ENCODE results near the gene COX7A2L. TPM values are rescaled to one million over a fixed set of nuclear protein-coding genes. Genes with fewer than 3 reads are reported as not detected.
"Not testable (repeated sequence)": the region's sequence is repeated elsewhere in the genome, so short reads cannot be mapped to it uniquely, and the experiment has no call there.

COX7A2L gene, protein sequence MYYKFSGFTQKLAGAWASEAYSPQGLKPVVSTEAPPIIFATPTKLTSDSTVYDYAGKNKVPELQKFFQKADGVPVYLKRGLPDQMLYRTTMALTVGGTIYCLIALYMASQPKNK
- total RNA-seq (2014; rRNA removed; shearing (Covaris generic); ENCODE audit: low replicate concordance) = 202 and 216 TPM in 2 replicates

DNA sequence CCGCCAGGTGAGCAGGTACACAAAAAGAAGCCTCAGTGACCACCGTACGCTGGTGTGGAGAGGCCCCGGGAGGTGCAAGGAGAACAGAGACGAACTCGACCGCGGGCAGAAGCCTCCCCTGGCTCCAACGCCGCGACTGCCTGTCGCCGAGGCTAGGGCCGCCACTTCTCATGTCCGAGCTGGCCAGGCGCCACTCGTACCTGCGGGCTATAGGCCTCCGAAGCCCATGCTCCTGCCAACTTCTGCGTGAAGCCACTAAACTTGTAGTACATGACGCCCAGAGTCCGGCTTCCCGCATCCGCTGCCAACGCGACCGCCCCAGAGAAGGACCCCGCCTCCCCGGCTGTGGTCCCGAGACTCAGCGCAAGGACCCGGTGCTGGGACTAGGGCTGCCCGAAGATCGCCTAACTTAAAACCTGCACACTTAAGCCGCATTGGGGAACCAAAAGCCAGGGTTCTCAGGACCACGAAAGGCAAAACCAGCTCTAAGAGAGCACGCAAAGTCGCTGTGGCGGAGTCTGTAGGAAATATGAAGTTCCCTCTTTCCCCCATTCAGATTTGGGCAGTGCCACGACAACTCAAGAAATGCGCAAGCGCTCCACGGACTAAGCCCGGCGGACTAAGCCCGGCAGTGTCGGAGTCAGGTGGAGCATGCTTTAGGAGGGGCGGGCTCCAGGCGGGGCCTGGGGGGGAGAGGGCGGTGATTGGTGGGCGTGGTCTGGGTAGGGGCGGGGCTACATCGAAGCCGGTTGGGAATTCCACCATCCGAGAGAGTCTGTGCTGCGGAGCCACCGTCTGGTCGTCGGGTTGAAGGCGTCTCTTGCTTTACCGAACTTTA is at the start of gene COX7A2L:
TSS of gene COX7A2L (minus strand) at position 328 of the 838 bp plus-strand sequence. CDS start at position 272, 56 bp downstream.
- DNase-seq (ENCODE audit: low read depth) = peak; percentile 96
- in situ Hi-C loops (cut with HindIII; ENCODE audit: low pct_unique_long_range_greater_than_20kb, low sequenced_read_pairs) = no loop called here

DNA sequence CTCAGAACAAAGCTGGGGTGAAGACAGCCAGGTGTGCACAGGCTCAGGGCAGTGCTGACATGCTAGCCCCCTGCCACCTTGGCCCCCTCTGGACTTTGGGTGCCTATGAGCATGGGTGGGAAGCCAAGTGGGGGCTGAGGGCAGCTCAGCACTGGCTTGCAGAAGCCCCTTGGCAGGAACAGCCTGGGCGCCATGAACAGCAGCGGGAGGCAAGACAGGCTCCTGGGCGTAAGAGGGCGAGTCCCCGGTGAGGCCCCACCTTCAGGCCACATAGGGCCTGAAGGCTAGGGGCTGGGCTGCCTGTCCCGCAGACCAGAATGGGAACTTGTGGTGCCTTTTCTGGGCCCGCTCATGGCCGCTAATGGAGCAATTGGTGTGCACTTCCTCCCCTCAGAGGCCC is 47.0 kb upstream of the COX7A2L start:
- no peak for DNase-seq (ENCODE audit: low read depth)
- in situ Hi-C loops (cut with HindIII; ENCODE audit: low pct_unique_long_range_greater_than_20kb, low sequenced_read_pairs) = no loop called here

DNA sequence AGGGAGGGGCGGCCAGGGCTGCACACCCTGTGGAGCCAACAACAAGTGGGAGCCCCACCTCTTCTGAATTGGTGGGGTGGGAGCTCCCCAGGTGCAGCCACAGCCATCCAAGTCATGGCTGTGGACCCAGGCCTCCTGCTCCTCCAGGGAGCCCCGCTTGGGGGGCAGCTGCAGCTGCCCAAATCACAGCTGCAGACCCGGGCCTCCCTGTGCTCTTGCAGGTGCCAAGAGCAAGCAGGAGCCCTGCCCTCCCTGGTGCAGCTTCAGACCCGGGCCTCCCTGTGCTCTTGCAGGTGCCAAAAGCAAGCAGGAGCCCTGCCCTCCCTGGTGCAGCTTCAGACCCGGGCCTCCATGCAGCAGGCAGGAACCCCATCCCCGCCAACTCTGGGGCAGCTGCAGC is 46.5 kb upstream of the COX7A2L start:
- DNase-seq (ENCODE audit: low read depth) = no peak
- in situ Hi-C loops (cut with HindIII; ENCODE audit: low pct_unique_long_range_greater_than_20kb, low sequenced_read_pairs) = no loop called here

DNA sequence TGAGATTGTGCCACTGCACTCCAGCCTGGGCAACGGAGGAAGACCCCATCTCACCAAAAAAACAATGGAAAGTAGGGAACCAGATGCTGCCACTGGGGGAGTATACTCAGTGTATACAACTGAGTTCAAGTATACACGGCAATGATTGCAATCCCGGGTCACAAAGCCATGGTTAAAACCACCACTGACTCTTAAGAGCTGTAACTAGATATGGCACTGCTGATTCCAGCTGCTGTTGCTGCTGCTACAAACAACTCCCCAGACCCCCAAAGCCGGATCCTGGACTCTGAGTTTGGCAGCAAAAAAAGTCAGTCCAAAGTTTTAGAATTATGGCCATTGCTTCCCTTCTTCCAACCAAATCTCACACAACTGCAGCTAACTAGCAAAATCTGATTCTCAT is 43.7 kb upstream of the COX7A2L start:
- in situ Hi-C loops (cut with HindIII; ENCODE audit: low pct_unique_long_range_greater_than_20kb, low sequenced_read_pairs) = no loop called here
- DNase-seq (ENCODE audit: low read depth) = no peak

DNA sequence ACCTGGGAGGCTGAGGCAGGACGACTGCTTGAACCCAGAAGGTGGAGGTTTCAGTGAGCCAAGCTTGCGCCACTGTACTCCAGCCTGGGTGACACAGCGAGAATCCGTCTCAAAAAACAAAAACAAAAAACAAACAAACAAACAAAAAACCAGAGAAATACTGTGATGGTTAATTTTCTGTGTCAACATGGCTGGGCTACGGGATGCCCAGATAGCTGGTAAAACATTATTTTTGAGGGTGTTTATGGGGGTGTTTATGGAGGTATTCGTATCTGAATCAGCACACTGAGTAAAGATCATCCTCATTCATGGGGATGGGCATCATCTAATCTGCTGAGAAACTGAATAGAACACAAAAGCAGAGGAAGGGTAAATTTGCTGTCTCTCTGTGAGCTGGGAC is 40.8 kb upstream of the COX7A2L start:
- no peak for DNase-seq (ENCODE audit: low read depth)
- in situ Hi-C loops (cut with HindIII; ENCODE audit: low pct_unique_long_range_greater_than_20kb, low sequenced_read_pairs) = no loop called here

DNA sequence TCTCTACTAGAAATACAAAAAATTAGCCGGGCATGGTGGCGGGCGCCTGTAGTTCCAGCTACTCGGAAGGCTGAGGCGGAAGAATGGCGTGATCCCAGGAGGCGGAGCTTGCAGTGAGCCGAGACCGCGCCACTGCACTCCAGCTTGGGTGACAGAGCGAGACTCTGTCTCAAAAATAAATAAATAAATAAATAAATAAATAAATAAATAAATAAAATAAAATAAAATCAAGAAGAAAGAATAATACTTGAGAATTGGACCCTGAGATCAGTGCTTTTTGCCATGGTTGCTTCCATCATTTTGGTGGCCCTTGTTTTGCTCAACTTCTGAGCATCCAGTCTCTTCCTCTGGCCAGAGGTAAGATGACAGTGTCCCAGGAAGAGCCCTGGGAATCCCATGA is 37.0 kb upstream of the COX7A2L start:
- in situ Hi-C loops (cut with HindIII; ENCODE audit: low pct_unique_long_range_greater_than_20kb, low sequenced_read_pairs); DNase-seq (ENCODE audit: low read depth): not testable (repeated sequence)

DNA sequence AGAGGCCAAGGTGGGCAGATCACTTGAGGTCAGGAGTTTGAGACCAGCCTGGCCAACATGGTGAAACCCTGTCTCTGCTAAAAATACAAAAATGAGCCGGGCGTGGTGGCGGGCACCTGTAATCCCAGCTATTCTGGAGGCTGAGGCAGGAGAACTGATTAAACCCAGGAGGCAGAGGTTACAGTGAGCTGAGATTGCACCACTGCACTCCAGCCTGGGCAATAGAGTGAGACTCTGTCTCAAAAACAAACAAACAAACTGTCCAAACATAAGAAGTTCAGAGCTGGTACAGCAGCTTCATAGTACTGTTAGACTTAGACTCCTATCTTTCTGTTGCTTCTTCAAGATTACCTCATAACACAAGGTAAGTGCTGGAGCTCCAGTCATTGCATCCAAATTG is 32.3 kb upstream of the COX7A2L start:
- DNase-seq (ENCODE audit: low read depth); in situ Hi-C loops (cut with HindIII; ENCODE audit: low pct_unique_long_range_greater_than_20kb, low sequenced_read_pairs): not testable (repeated sequence)

DNA sequence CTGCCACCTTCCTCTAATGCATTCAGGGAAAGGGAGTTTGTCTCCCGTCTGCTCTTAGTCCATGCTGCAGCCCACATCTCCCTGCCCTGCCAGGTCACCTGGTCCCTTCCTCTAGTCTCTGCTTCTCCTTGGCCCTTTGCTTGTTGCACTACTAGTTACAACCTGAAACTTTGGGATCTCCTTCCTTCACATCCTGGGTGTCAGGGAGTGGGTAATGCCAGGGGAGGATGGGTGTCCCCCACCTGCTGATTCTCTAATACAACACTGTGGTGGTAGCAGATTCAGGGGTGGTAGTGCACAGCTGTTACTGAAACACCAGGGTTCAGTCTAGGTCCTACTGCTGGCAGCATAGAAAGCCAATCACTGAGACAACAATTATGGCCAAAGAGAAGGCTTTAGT is 31.2 kb upstream of the COX7A2L start:
- no peak for DNase-seq (ENCODE audit: low read depth)
- in situ Hi-C loops (cut with HindIII; ENCODE audit: low pct_unique_long_range_greater_than_20kb, low sequenced_read_pairs) = no loop called here

DNA sequence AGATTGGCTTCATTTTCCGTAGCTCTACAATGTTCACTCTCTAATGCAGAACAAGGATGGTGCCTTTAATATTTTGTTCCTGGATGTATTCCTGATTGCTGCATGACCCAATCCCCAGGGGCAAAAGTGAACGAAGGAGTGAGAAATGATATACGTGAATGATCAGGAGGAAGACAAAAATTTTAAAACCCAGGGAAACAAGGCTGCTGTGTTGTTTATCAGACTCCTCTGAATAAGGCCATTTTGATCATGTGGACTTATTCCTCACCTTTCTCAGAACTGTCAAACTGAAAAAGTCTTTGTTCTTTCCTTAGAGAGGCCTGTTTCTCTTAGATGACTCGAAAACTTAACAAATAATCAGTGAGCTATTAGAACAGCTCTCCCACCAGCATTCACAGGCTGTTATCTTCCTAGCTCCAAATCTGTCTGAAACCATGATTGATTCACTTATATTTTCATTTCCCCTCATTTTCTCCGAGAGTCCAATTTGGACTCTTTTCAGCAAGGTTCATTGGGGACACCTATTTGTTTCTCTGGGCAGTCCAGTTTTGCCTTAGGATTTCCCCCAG is 29.5 kb upstream of the COX7A2L start:
- DNase-seq (ENCODE audit: low read depth) = no peak
- in situ Hi-C loops (cut with HindIII; ENCODE audit: low pct_unique_long_range_greater_than_20kb, low sequenced_read_pairs) = no loop called here

DNA sequence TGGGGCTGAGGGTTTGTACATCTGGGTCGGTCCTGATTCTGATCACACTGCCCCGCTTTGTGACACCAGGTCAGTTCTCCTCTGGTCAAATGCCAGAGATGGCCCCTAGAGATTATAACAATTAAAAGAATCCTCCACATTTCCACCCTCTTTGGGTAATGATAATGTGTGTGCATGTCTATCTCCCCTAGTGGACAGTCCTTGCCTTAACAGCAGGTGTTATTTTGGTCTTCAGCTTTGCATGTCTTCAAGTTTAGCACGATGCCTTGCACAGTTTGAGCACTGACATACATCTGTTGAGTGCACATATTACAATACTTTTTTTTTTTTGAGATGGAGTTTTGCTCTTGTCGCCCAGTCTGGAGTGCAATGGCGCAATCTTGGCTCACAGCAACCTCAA is 25.7 kb upstream of the COX7A2L start:
- no peak for DNase-seq (ENCODE audit: low read depth)
- in situ Hi-C loops (cut with HindIII; ENCODE audit: low pct_unique_long_range_greater_than_20kb, low sequenced_read_pairs) = no loop called here

DNA sequence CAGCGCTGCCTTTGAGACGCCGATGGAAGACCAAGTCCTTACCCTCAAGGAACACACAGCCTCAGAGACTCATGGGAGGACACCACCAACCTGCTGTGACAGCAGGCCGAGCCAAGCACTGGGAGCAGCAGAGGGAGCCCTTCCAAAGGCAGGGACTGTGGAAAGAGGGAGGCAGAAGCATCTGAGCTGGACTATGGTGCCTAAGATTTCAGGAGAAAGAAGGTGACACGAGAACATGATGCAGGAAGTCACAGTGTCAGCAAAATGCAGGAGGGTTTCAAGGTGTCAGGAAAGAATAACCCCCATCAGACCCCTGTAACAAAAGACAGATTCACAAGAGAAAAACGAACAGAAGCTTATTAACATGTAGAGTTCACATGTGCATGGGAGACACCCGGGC is 24.2 kb upstream of the COX7A2L start:
- in situ Hi-C loops (cut with HindIII; ENCODE audit: low pct_unique_long_range_greater_than_20kb, low sequenced_read_pairs) = no loop called here

DNA sequence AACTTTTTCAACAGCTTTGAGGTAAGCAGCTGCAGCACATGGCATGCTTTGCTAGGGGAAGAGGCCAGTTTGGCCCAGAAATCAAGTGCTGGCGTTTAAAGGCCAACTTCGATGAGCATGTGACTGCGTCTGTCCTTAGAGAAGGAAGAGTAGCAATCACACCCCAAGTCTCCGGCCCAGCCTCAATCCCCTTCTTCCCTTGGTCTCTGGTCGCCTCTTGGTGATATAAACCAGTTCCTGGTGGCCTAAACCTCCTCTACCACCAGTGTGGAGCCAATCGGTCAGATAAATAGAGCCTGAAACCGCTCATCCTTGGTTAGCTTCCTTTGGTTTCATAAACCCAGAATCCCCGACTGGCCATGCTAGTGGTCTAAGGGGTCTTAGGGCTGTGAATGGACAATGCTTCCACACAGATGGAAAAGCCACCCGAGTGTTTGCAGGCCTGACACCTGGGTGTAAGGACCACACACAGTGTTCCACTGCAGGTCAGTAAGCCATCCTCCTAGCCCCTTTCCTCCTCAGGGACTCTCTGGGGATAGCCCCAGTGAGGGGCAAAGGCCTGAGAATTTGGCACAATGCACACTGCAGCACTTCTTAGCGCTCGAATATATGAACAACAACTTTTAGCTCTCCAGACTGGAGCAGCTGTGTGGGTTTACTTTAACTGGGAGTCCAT is 23.0 kb upstream of the COX7A2L start:
- in situ Hi-C loops (cut with HindIII; ENCODE audit: low pct_unique_long_range_greater_than_20kb, low sequenced_read_pairs) = no loop called here
- DNase-seq (ENCODE audit: low read depth) = no peak

More for the DNA sequence above, 24.2 kb upstream of the COX7A2L start:
- DNase-seq (ENCODE audit: low read depth) = no peak

DNA sequence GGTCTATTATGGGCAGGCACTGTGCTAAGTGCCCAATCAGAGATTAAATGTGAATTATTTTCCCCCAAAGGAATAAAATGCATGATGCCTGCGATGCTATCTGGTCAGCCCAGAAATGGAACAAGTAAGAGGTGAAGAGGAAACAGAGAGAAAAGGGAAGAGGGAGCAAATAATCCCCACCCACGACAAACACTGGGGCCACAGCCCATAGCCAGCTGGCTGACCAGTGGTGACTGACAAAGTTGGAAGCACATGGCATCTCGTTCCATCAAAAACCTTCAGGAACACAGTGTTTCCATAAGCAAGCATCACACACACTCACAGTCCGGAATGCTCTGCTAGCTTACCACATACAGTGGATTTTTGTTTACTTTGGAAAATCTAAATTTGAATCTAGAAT is 21.1 kb upstream of the COX7A2L start:
- in situ Hi-C loops (cut with HindIII; ENCODE audit: low pct_unique_long_range_greater_than_20kb, low sequenced_read_pairs) = no loop called here

DNA sequence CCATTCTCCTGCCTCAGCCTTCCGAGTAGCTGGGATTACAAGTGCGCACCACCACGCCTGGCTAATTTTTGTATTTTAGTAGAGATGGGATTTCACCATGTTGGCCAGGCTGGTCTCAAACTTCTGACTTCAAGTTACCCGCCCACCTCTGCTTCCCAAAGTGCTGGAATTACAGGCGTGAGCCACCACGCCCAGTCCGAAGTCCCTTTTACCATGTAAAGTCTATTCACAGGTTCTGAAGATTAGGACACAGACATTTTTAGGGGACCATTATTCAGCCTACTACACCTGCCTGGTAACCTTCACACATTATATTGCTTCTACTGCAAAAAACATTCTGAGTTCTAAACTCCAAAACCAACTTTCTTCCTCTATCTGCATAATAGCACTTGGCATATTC is 19.0 kb upstream of the COX7A2L start:
- in situ Hi-C loops (cut with HindIII; ENCODE audit: low pct_unique_long_range_greater_than_20kb, low sequenced_read_pairs); DNase-seq (ENCODE audit: low read depth): not testable (repeated sequence)

More for the DNA sequence above, 21.1 kb upstream of the COX7A2L start:
- no peak for DNase-seq (ENCODE audit: low read depth)

DNA sequence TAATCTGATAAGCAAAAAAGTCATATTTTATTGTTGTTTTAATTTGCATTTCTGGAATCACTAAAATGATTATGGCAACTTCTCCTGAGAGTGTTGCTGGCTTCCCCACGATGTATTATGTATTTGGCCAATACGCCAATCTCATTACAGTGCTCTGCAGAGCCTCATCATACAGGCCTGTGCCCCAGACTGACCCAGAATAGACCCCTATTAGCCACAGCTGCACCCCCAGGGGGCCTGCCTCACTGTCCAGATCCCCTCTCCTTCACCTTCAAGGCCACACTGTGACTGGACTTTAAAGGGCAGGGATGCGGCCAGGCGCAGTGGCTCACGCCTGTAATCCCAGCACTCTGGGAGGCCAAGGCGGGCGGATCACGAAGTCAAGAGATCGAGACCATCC is 17.4 kb upstream of the COX7A2L start:
- no peak for DNase-seq (ENCODE audit: low read depth)
- in situ Hi-C loops (cut with HindIII; ENCODE audit: low pct_unique_long_range_greater_than_20kb, low sequenced_read_pairs) = no loop called here

DNA sequence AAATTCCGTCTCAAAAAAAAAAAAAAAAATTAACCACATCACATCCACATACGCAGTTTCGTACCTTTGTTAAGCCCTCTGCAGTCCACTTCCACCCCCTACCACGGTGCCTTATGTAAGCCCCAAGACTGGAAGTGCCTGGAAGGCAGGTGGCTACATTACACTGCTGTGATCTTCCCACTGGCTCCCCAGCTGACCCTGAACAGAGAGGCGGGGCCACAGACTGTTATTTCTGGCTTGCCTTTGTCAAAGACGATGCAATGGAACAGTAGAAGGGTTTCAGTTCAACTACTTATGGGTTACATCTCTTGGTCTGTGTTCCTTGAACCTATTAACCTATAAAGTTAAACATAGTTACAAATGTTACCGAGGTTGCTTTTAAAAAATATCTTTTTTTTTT is 15.7 kb upstream of the COX7A2L start:
- in situ Hi-C loops (cut with HindIII; ENCODE audit: low pct_unique_long_range_greater_than_20kb, low sequenced_read_pairs) = no loop called here
- no peak for DNase-seq (ENCODE audit: low read depth)

DNA sequence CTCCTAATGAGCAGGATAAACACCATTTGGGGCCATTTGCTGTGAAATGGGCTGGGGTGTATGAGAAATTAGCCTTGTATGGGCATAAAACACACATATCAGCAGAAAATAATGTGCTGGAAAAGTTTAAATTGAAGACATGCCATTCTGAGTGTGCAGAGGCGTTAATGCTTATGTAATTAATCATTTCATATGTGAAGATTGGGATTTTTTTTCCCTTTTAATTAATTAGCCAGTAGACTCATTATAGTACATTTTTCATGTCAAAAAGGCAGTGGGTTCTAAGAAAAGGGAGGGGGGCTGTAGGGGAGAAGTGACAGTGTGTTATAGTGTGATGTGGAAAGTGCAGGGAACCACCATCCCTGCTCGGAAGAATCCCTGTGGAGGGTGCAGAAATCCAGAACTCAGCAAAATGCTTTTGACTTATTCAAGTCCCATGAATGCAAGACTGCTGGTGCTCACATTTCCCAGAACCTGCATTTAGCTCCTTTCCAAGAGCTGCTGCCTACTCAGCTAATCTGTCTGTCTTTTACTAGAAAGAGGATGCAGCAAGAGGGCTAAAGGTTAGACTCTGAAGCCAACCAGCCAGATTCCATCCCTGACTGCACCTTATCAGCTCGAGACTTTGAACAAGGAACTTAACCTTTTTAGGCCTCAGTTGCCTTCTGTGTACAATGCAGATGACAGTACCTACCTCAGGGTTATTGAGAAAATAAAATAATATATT is 11.6 kb upstream of the COX7A2L start:
- in situ Hi-C loops (cut with HindIII; ENCODE audit: low pct_unique_long_range_greater_than_20kb, low sequenced_read_pairs) = no loop called here
- no peak for DNase-seq (ENCODE audit: low read depth)

Data from Caki2 (cell line).